CD14-positive monocyte (primary cell): ENCODE data around the gene FOXP1. TPM values are rescaled to one million over a fixed set of nuclear protein-coding genes. Genes with fewer than 3 reads are reported as not detected.

ENCODE experiments used
- DNase-seq, 3 donors: peaks; one replicate each; pipeline ENCODE4 v3.0.0-alpha.2; 2011 to 2022
- H2AFZ ChIP-seq: 2 replicates; pipeline ENCODE4 v1.6.0; 2012; ENCODE audit warnings: mild to moderate bottlenecking, low read depth, low read length, inconsistent platforms; ENCODE audit not compliant: insufficient read depth, poor library complexity, severe bottlenecking
- H3K27ac ChIP-seq, 2 donors: 1 replicate in 1 of 2; 2 replicates in 1 of 2; pipeline ENCODE4 v1.5.1; 2012 to 2013; ENCODE audit warnings: low read length in 2 of 2, control low read depth in 1 of 2, inconsistent platforms in 1 of 2, low read depth in 1 of 2, mild to moderate bottlenecking in 1 of 2
- H3K27me3 ChIP-seq, 2 donors: one replicate each; pipeline versions ENCODE4 v1.6.0 to v1.6.1; 2011 to 2013; ENCODE audit warnings: low read length in 2 of 2; ENCODE audit not compliant: control insufficient read depth in 2 of 2, insufficient read depth in 2 of 2
- H3K36me3 ChIP-seq, 2 donors: replicated peaks in 1 of 2; 1 replicate in 1 of 2; 2 replicates in 1 of 2; pipeline versions ENCODE4 v1.5.1 to v1.6.1; 2012 to 2013; ENCODE audit warnings: low read length in 2 of 2, control low read depth in 1 of 2, inconsistent platforms in 1 of 2, mild to moderate bottlenecking in 1 of 2; ENCODE audit not compliant: insufficient read depth in 2 of 2, control insufficient read depth in 1 of 2
- H3K4me1 ChIP-seq, 2 donors: 1 replicate in 1 of 2; 2 replicates in 1 of 2; pipeline versions ENCODE4 v1.5.1 to v1.6.1; 2012 to 2013; ENCODE audit warnings: low read length in 2 of 2, control low read depth in 1 of 2, inconsistent platforms in 1 of 2, mild to moderate bottlenecking in 1 of 2, moderate library complexity in 1 of 2; ENCODE audit not compliant: insufficient read depth in 2 of 2, control insufficient read depth in 1 of 2
- H3K4me2 ChIP-seq: replicated peaks from 2 replicates; pipeline ENCODE3; 2012; ENCODE audit warnings: low read length, moderate library complexity, mild to moderate bottlenecking; ENCODE audit not compliant: poor library complexity, severe bottlenecking; ENCODE audit errors: extremely low read depth
- H3K4me3 ChIP-seq, 3 experiments: fragments of 200-600 bp in 1 of 3; sonication (generic) in 1 of 3; replicated peaks in 1 of 3; 1 replicate in 2 of 3; 2 replicates in 1 of 3; pipeline ENCODE4 v1.5.1; 2011 to 2013; ENCODE audit warnings: low read length in 3 of 3, mild to moderate bottlenecking in 3 of 3, control low read depth in 2 of 3, low read depth in 2 of 3, inconsistent platforms in 1 of 3, moderate library complexity in 1 of 3
- H3K79me2 ChIP-seq: 2 replicates; pipeline ENCODE4 v1.6.0; 2012; ENCODE audit warnings: mild to moderate bottlenecking, control low read depth, inconsistent platforms, low read length, moderate library complexity; ENCODE audit not compliant: insufficient read depth
- H3K9ac ChIP-seq: 2 replicates; pipeline ENCODE4 v1.6.0; 2017; ENCODE audit warnings: low read length, mild to moderate bottlenecking; ENCODE audit not compliant: insufficient read depth, poor library complexity, severe bottlenecking
- H3K9me3 ChIP-seq, 2 donors: replicated peaks in 1 of 2; 1 replicate in 1 of 2; 2 replicates in 1 of 2; pipeline versions ENCODE4 v1.5.1 to v1.6.1; 2012 to 2013; ENCODE audit warnings: low read length in 2 of 2, control low read depth in 1 of 2; ENCODE audit not compliant: control insufficient read depth in 1 of 2, insufficient read depth in 1 of 2
- H4K20me1 ChIP-seq: 2 replicates; pipeline ENCODE4 v1.6.0; 2012; ENCODE audit warnings: mild to moderate bottlenecking, low read length, control low read depth, moderate library complexity; ENCODE audit not compliant: insufficient read depth
- H3K27ac Mint-ChIP-seq, 7 donors: one replicate each; pipeline ENCODE4 v1.8.0; 2020; ENCODE audit warnings: mild to moderate bottlenecking in 7 of 7, mixed read lengths in 7 of 7, moderate library complexity in 6 of 7, inconsistent platforms in 2 of 7
- H3K27me3 Mint-ChIP-seq, 3 donors: one replicate each; pipeline ENCODE4 v1.8.0; 2021 to 2022; ENCODE audit warnings: low read depth in 3 of 3, mild to moderate bottlenecking in 3 of 3, mixed read lengths in 3 of 3, moderate library complexity in 3 of 3, inconsistent platforms in 1 of 3
- H3K36me3 Mint-ChIP-seq, 2 donors: one replicate each; pipeline ENCODE4 v1.8.0; 2020; ENCODE audit warnings: mixed read lengths in 2 of 2, inconsistent platforms in 1 of 2, mild to moderate bottlenecking in 1 of 2
- H3K4me1 Mint-ChIP-seq: one replicate; pipeline ENCODE4 v1.8.0; 2020; ENCODE audit warnings: mild to moderate bottlenecking, mixed read lengths
- H3K4me3 Mint-ChIP-seq, 2 donors: one replicate each; pipeline ENCODE4 v1.8.0; 2020; ENCODE audit warnings: mild to moderate bottlenecking in 2 of 2, mixed read lengths in 2 of 2, moderate library complexity in 1 of 2
- H3K9me3 Mint-ChIP-seq, 7 donors: one replicate each; pipeline ENCODE4 v1.8.0; 2020 to 2022; ENCODE audit warnings: mixed read lengths in 7 of 7, mild to moderate bottlenecking in 6 of 7, moderate library complexity in 6 of 7, inconsistent platforms in 2 of 7
- WGBS: methylation state at CpG from one replicate; pipeline ENCODE4 v1.1.5; 2013; ENCODE audit warnings: missing lambda C conversion rate; ENCODE audit not compliant: insufficient coverage; 5-methylcytosine and 5-hydroxymethylcytosine counted together
- intact Hi-C, 2 donors: fragments of 100-400 bp; cut with micrococcal nuclease; formaldehyde crosslinking; loops; one replicate each; pipeline versions ENCODE4 v1.15.0 to v1.15.1; 2023
- polyA plus RNA-seq, 3 donors: library from polyadenylated mRNA; depleted of rRNA in 1 of 3; unstranded in 2 of 3; stranded (reverse) in 1 of 3; fragments of 300-500 nt in 2 of 3; fragments of >200 nt in 1 of 3; fragmentation: Illumina TruSeq in 2 of 3; gene quantifications; 1 replicate in 2 of 3; 2 replicates in 1 of 3; pipeline ENCODE4 v1.2.3, GENCODE V29; 2012 to 2021
- TF ChIP-seq, protein P1 (sequence below): fragments of 200-600 bp; IDR thresholded peaks from one replicate; pipeline ENCODE4 v1.8.0; 2022; ENCODE audit warnings: antibody characterized with exemption, mild to moderate bottlenecking

Gene FOXP1
- polyA plus RNA-seq, 3 donors = 25.7 to 42.6 (median 27.8) TPM

DNA sequence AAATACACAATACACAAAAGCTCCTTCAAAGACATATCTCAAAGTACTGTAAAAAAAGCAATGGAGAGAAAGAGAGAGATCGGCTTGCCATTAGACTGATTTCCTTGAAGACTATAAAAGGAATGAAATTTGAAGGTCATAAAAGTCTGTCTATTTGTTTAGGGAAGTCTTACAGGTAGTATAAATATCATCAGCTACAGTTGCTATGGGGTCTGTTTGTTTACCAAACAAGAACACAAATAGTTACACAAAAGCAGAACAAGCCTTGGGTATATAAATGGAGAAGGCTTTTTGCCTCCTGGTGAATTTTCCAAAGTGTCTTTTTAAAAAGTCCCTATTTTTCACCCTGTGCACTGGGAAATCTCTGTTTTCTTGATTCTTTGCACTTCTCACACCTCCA lies 552.3 kb downstream of the FOXP1 start:
- peak; percentile 16 to 44 (median 18) for DNase-seq
- no peak overlapping the region for H2AFZ ChIP-seq
- H3K27me3 ChIP-seq = no peaks in the 10 kb centered on the region
- intact Hi-C loops = no loop called here
- H4K20me1 ChIP-seq = peaks cover 44% of the 10 kb centered on the region
- peaks cover 6 to 39% of the 10 kb centered on the region in 2 donors for H3K36me3 ChIP-seq
- WGBS = no CpG with 5 or more reads among the region's 1 CpG
- no peak overlapping the region for H3K4me3 ChIP-seq
- H3K4me3 Mint-ChIP-seq = no peak overlapping the region
- peaks cover 0 to 2% (median 0%) of the 10 kb centered on the region in 3 donors for H3K27me3 Mint-ChIP-seq
- peaks cover 41 to 42% of the 10 kb centered on the region in 2 donors for H3K36me3 Mint-ChIP-seq
- H3K9me3 Mint-ChIP-seq = peaks cover 0 to 2% (median 0%) of the 10 kb centered on the region in 7 donors
- H3K4me2 ChIP-seq = no peak overlapping the region
- peak overlapping the region; percentile 31 to 88 (median 73) for H3K27ac Mint-ChIP-seq
- peaks cover 32% of the 10 kb centered on the region for H3K4me1 Mint-ChIP-seq
- TF ChIP-seq, protein P1, sequence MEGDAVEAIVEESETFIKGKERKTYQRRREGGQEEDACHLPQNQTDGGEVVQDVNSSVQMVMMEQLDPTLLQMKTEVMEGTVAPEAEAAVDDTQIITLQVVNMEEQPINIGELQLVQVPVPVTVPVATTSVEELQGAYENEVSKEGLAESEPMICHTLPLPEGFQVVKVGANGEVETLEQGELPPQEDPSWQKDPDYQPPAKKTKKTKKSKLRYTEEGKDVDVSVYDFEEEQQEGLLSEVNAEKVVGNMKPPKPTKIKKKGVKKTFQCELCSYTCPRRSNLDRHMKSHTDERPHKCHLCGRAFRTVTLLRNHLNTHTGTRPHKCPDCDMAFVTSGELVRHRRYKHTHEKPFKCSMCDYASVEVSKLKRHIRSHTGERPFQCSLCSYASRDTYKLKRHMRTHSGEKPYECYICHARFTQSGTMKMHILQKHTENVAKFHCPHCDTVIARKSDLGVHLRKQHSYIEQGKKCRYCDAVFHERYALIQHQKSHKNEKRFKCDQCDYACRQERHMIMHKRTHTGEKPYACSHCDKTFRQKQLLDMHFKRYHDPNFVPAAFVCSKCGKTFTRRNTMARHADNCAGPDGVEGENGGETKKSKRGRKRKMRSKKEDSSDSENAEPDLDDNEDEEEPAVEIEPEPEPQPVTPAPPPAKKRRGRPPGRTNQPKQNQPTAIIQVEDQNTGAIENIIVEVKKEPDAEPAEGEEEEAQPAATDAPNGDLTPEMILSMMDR = no peak
- peak overlapping the region in 1 of 2 donors; percentile 36 for H3K27ac ChIP-seq
- peaks cover 14 to 19% of the 10 kb centered on the region in 2 donors for H3K4me1 ChIP-seq
- no peak overlapping the region for H3K9ac ChIP-seq
- peaks cover 8% of the 10 kb centered on the region for H3K79me2 ChIP-seq
- no peaks in the 10 kb centered on the region for H3K9me3 ChIP-seq

- Mint-ChIP-seq H3K36me3 (peaks cover 41 to 42% of the 10 kb centered on the region in 2 donors), H3K27me3 (no peaks in the 10 kb centered on the region), H3K9me3 (no peaks in the 10 kb centered on the region), H3K4me3 (no peak overlapping the region), H3K27ac (peak overlapping the region in 6 of 7 donors; percentile 12 to 76 (median 41)), H3K4me1 (peaks cover 30% of the 10 kb centered on the region)
- Histone ChIP-seq H3K4me1 (peaks cover 14 to 15% of the 10 kb centered on the region in 2 donors), H3K79me2 (peaks cover 8% of the 10 kb centered on the region), H2AFZ (no peak overlapping the region), H3K4me3 (no peak overlapping the region), H3K4me2 (no peak overlapping the region), H4K20me1 (peaks cover 41% of the 10 kb centered on the region), H3K9me3 (no peaks in the 10 kb centered on the region), H3K9ac (no peak overlapping the region), H3K36me3 (peaks cover 6 to 39% of the 10 kb centered on the region in 2 donors), H3K27ac (peak overlapping the region in 1 of 2 donors; percentile 36), H3K27me3 (no peaks in the 10 kb centered on the region)
- TF ChIP-seq, protein P1 = no peak
- no peak for DNase-seq
- intact Hi-C loops = no loop called here
- WGBS = 97% methylated on average over 3 of the region's 5 CpGs
Measured at GRCh38 chr3:71030748-71031147, 552.8 kb downstream of the FOXP1 start.
